Measurements from ENCODE around the gene ANP32A. TPM values are rescaled to one million over a fixed set of nuclear protein-coding genes. Genes with fewer than 3 reads are reported as not detected.

ANP32A gene
- total RNA-seq, 1 donor from 2014 or later, result 333 TPM

- H3K27me3 Mint-ChIP-seq (ENCODE audit: insufficient read depth, low read depth), result peaks cover 4% of the 10 kb centered on the region
- peaks cover 96% of the 10 kb centered on the region for H3K79me2 ChIP-seq (ENCODE audit: low read depth)
- peak overlapping the region; percentile 80 for H3K9ac ChIP-seq
- peak overlapping the region; percentile 100 for H3K27ac Mint-ChIP-seq
- H3K36me3 ChIP-seq, result no peaks in the 10 kb centered on the region
- H2AFZ ChIP-seq (replicated peaks), result no peak overlapping the region
- TF ChIP-seq EZH2 (IDR thresholded peaks at IDR 0.05) (no peak), EZH2phosphoT487 (IDR thresholded peaks at IDR 0.05) (no peak)
- TF ChIP-seq, protein P1, sequence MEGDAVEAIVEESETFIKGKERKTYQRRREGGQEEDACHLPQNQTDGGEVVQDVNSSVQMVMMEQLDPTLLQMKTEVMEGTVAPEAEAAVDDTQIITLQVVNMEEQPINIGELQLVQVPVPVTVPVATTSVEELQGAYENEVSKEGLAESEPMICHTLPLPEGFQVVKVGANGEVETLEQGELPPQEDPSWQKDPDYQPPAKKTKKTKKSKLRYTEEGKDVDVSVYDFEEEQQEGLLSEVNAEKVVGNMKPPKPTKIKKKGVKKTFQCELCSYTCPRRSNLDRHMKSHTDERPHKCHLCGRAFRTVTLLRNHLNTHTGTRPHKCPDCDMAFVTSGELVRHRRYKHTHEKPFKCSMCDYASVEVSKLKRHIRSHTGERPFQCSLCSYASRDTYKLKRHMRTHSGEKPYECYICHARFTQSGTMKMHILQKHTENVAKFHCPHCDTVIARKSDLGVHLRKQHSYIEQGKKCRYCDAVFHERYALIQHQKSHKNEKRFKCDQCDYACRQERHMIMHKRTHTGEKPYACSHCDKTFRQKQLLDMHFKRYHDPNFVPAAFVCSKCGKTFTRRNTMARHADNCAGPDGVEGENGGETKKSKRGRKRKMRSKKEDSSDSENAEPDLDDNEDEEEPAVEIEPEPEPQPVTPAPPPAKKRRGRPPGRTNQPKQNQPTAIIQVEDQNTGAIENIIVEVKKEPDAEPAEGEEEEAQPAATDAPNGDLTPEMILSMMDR (IDR thresholded peaks at IDR 0.05), result no peak
- peak overlapping the region; percentile 84 for H3K4me3 ChIP-seq
- H3K4me3 Mint-ChIP-seq, result peak overlapping the region; percentile 100
- peaks cover 8% of the 10 kb centered on the region for H3K27me3 ChIP-seq
- H3K4me1 ChIP-seq, result peaks cover 49% of the 10 kb centered on the region
- peaks cover 46% of the 10 kb centered on the region for H3K4me1 Mint-ChIP-seq
- peak; percentile 81 for DNase-seq (ENCODE audit: low spot score)
- peaks cover 62% of the 10 kb centered on the region for H4K20me1 ChIP-seq (ENCODE audit: low read depth)
- H3K9me3 Mint-ChIP-seq, result no peaks in the 10 kb centered on the region
- peak overlapping the region; percentile 95 for H3K27ac ChIP-seq
- peak overlapping the region; percentile 78 for H3K4me2 ChIP-seq
- H3F3A ChIP-seq (ENCODE audit: low read depth), result peaks cover 16% of the 10 kb centered on the region
- H3K36me3 Mint-ChIP-seq, result peaks cover 12% of the 10 kb centered on the region
- H3K9me3 ChIP-seq (ENCODE audit: low read depth), result no peaks in the 10 kb centered on the region
Measured at GRCh38 chr15:68817304-68818065, 3.2 kb downstream of the ANP32A start.

- Histone ChIP-seq H3F3A (ENCODE audit: low read depth) (peaks cover 12% of the 10 kb centered on the region), H3K79me2 (ENCODE audit: low read depth) (peaks cover 96% of the 10 kb centered on the region), H3K27me3 (peaks cover 2% of the 10 kb centered on the region), H3K4me3 (peak overlapping the region; percentile 84), H3K4me1 (peaks cover 49% of the 10 kb centered on the region), H3K9me3 (ENCODE audit: low read depth) (no peaks in the 10 kb centered on the region), H3K4me2 (peak overlapping the region; percentile 78), H3K36me3 (no peaks in the 10 kb centered on the region), H3K9ac (peak overlapping the region; percentile 80), H2AFZ (replicated peaks) (no peak overlapping the region), H4K20me1 (ENCODE audit: low read depth) (peaks cover 62% of the 10 kb centered on the region), H3K27ac (no peak overlapping the region)
- H3K4me1 Mint-ChIP-seq, result peaks cover 45% of the 10 kb centered on the region
- DNase-seq (ENCODE audit: low spot score), result no peak
- H3K36me3 Mint-ChIP-seq, result peaks cover 13% of the 10 kb centered on the region
- H3K4me3 Mint-ChIP-seq, result peak overlapping the region; percentile 100
- H3K27ac Mint-ChIP-seq, result peak overlapping the region; percentile 100
- TF ChIP-seq, protein P1 (IDR thresholded peaks at IDR 0.05), result no peak
- no peak for TF ChIP-seq EZH2 (IDR thresholded peaks at IDR 0.05)
- no peak for TF ChIP-seq EZH2phosphoT487 (IDR thresholded peaks at IDR 0.05)
- H3K9me3 Mint-ChIP-seq, result no peaks in the 10 kb centered on the region
- H3K27me3 Mint-ChIP-seq (ENCODE audit: insufficient read depth, low read depth), result peaks cover 4% of the 10 kb centered on the region
Measured at GRCh38 chr15:68816795-68817303, 3.8 kb downstream of the ANP32A start.

DNA sequence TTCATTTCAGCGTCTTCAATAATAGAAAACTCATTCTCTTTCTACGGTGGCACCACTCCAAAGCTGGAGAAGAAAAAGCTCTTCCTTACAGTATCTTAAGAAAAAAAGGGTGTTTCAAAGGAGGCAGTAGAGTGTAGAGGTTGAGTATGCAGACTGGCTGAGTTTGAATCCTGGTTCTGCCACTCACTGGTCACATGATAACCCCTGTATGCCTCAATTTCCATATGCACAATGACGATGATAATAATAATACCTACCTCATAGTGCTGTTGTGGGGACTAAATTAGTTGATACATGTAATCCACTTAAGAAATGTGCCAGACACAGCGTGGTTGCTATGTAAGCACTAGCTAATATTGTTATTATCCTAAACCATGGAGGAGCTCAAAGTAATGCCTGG lies 4.5 kb downstream of the ANP32A start:
- Mint-ChIP-seq H3K9me3 (no peaks in the 10 kb centered on the region), H3K4me1 (peaks cover 45% of the 10 kb centered on the region), H3K27ac (no peak overlapping the region), H3K27me3 (ENCODE audit: insufficient read depth, low read depth) (peaks cover 4% of the 10 kb centered on the region), H3K36me3 (peaks cover 14% of the 10 kb centered on the region), H3K4me3 (peak overlapping the region; percentile 100)
- Histone ChIP-seq H3F3A (ENCODE audit: low read depth) (peaks cover 12% of the 10 kb centered on the region), H4K20me1 (ENCODE audit: low read depth) (peaks cover 63% of the 10 kb centered on the region), H3K4me2 (peak overlapping the region; percentile 78), H3K79me2 (ENCODE audit: low read depth) (peaks cover 96% of the 10 kb centered on the region), H3K4me3 (peak overlapping the region; percentile 84), H3K9ac (no peak overlapping the region), H3K4me1 (peaks cover 48% of the 10 kb centered on the region), H3K36me3 (no peaks in the 10 kb centered on the region), H3K27me3 (no peaks in the 10 kb centered on the region), H3K27ac (no peak overlapping the region), H3K9me3 (ENCODE audit: low read depth) (no peaks in the 10 kb centered on the region), H2AFZ (replicated peaks) (no peak overlapping the region)
- DNase-seq (ENCODE audit: low spot score), result no peak
- no peak for TF ChIP-seq EZH2phosphoT487 (IDR thresholded peaks at IDR 0.05)
- no peak for TF ChIP-seq EZH2 (IDR thresholded peaks at IDR 0.05)
- TF ChIP-seq, protein P1 (IDR thresholded peaks at IDR 0.05), result no peak

Measured in neural progenitor cell (in vitro differentiated cells).